GM19397 (cell line): ENCODE data around the gene ERICH3.

Source experiments
- ATAC-seq: cut with Tn5 transposase; IDR thresholded peaks from one replicate; pipeline ENCODE4 v1.9.1; 2021; ENCODE audit warnings: mild to moderate bottlenecking, moderate library complexity; ENCODE audit not compliant: unreplicated experiment

Gene ERICH3

GRCh38 chr1:74673351-74674111 lies at the start of gene ERICH3:
Gene ERICH3 (minus strand): TSS chr1:74673792. CDS start chr1:74673519, 273 bp downstream.
- ATAC-seq, result peak; percentile 48

GRCh38 chr1:74717626-74718025 lies 44.0 kb upstream of the ERICH3 start:
- no peak for ATAC-seq

GRCh38 chr1:74716822-74717221 lies 43.2 kb upstream of the ERICH3 start:
- ATAC-seq, result no peak

- no peak for ATAC-seq
Measured at GRCh38 chr1:74715806-74716205, 42.2 kb upstream of the ERICH3 start.

- ATAC-seq, result no peak
Measured at GRCh38 chr1:74715236-74715502, 41.6 kb upstream of the ERICH3 start.

GRCh38 chr1:74714429-74715235 lies 41.0 kb upstream of the ERICH3 start:
- no peak for ATAC-seq

- ATAC-seq, result no peak
Measured at GRCh38 chr1:74713849-74714248, 40.3 kb upstream of the ERICH3 start.

GRCh38 chr1:74712881-74713280 lies 39.3 kb upstream of the ERICH3 start:
- no peak for ATAC-seq

GRCh38 chr1:74703386-74704182 lies 30.0 kb upstream of the ERICH3 start:
- no peak for ATAC-seq

- ATAC-seq, result no peak
Measured at GRCh38 chr1:74699331-74699730, 25.7 kb upstream of the ERICH3 start.

- no peak for ATAC-seq
Measured at GRCh38 chr1:74697832-74698231, 24.2 kb upstream of the ERICH3 start.

- no peak for ATAC-seq
Measured at GRCh38 chr1:74693473-74693872, 19.9 kb upstream of the ERICH3 start.

- no peak for ATAC-seq
Measured at GRCh38 chr1:74690909-74691308, 17.3 kb upstream of the ERICH3 start.

- ATAC-seq, result no peak
Measured at GRCh38 chr1:74690364-74690696, 16.7 kb upstream of the ERICH3 start.

- peak; percentile 80 for ATAC-seq
Measured at GRCh38 chr1:74689621-74690363, 16.2 kb upstream of the ERICH3 start.

GRCh38 chr1:74686928-74687327 lies 13.3 kb upstream of the ERICH3 start:
- ATAC-seq, result no peak

- no peak for ATAC-seq
Measured at GRCh38 chr1:74684301-74684700, 10.7 kb upstream of the ERICH3 start.

GRCh38 chr1:74683656-74684055 lies 10.1 kb upstream of the ERICH3 start:
- ATAC-seq, result no peak

- no peak for ATAC-seq
Measured at GRCh38 chr1:74681851-74682250, 8.3 kb upstream of the ERICH3 start.

GRCh38 chr1:74681449-74681848 lies 7.9 kb upstream of the ERICH3 start:
- ATAC-seq, result peak; percentile 58

- peak; percentile 28 for ATAC-seq
Measured at GRCh38 chr1:74681001-74681400, 7.4 kb upstream of the ERICH3 start.
